Measurements from ENCODE around the gene SPEG. TPM values are rescaled to one million over a fixed set of nuclear protein-coding genes. Genes with fewer than 3 reads are reported as not detected.

The SPEG gene
- total RNA-seq, 1 experiment from 2014 or later = 16.7 TPM

GRCh38 chr2:219465659-219466561 is 31.3 kb downstream of the SPEG start:
- no TSS peak for BruUV-seq (replicated peaks)
- H3K36me3 Mint-ChIP-seq (ENCODE audit: insufficient read depth, unreplicated experiment) = no peaks in the 10 kb centered on the region

DNA sequence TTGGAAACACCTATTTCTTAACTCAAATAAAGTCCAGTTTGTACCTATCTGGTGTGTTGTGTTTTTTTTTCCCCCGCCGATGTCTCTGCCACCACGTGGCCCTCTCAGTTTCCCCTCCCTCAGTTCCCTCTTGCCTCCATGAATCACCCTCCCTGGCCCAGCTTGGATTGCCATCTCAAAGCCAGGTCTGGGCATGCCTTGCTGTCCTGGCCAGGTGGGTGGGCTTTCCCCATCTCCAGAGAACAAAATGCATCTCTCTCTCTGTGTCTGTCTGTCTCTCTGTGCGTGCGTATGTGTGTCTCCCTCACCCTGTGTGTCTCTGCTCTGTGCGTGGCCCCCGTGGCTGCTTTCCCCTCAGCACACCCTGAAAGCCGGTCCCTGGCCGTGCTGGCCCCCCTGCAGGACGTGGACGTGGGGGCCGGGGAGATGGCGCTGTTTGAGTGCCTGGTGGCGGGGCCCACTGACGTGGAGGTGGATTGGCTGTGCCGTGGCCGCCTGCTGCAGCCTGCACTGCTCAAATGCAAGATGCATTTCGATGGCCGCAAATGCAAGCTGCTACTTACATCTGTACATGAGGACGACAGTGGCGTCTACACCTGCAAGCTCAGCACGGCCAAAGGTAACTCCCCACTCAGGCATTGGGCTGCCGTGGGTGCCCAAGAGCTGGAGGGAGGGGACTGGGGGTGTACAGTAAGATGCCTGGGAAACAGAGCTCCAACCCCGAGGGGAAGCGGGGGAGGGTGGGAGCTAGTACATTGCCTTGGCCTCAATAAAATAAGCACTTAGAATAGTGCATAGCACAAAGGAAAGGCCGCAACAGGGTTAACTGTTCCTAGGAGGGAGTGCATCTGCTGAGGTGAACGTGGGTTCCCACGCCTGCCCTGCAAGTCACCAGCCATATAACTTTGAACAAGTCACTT is 32.4 kb downstream of the SPEG start:
- DNase-seq = no peak
- TF ChIP-seq, protein P1, sequence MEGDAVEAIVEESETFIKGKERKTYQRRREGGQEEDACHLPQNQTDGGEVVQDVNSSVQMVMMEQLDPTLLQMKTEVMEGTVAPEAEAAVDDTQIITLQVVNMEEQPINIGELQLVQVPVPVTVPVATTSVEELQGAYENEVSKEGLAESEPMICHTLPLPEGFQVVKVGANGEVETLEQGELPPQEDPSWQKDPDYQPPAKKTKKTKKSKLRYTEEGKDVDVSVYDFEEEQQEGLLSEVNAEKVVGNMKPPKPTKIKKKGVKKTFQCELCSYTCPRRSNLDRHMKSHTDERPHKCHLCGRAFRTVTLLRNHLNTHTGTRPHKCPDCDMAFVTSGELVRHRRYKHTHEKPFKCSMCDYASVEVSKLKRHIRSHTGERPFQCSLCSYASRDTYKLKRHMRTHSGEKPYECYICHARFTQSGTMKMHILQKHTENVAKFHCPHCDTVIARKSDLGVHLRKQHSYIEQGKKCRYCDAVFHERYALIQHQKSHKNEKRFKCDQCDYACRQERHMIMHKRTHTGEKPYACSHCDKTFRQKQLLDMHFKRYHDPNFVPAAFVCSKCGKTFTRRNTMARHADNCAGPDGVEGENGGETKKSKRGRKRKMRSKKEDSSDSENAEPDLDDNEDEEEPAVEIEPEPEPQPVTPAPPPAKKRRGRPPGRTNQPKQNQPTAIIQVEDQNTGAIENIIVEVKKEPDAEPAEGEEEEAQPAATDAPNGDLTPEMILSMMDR (IDR thresholded peaks at IDR 0.05; ENCODE audit: unreplicated experiment) = no peak
- Mint-ChIP-seq H3K36me3 (ENCODE audit: insufficient read depth, unreplicated experiment) (no peaks in the 10 kb centered on the region), H3K9me3 (ENCODE audit: low read depth, unreplicated experiment) (no peaks in the 10 kb centered on the region), H3K27me3 (ENCODE audit: unreplicated experiment) (no peaks in the 10 kb centered on the region), H3K4me1 (ENCODE audit: low read depth, unreplicated experiment) (peaks cover 13% of the 10 kb centered on the region), H3K27ac (ENCODE audit: unreplicated experiment) (no peak overlapping the region), H3K4me3 (ENCODE audit: low read depth, unreplicated experiment) (no peak overlapping the region)
- no TSS peak for BruUV-seq (replicated peaks)
- CTCF ChIA-PET = interaction anchor here (1.0 to 1.5 kb wide), 3 partner anchors 8 to 65 kb away, joined by 3 read pairs; no protein-coding TSS in a partner anchor
- intact Hi-C loops (cut with micrococcal nuclease; ENCODE audit: unreplicated experiment) = no loop called here

More at GRCh38 chr2:219465659-219466561, 31.3 kb downstream of the SPEG start:
- Mint-ChIP-seq H3K27ac (ENCODE audit: unreplicated experiment) (no peak overlapping the region), H3K4me3 (ENCODE audit: low read depth, unreplicated experiment) (no peak overlapping the region), H3K4me1 (ENCODE audit: low read depth, unreplicated experiment) (peaks cover 13% of the 10 kb centered on the region), H3K27me3 (ENCODE audit: unreplicated experiment) (no peaks in the 10 kb centered on the region), H3K9me3 (ENCODE audit: low read depth, unreplicated experiment) (no peaks in the 10 kb centered on the region)
- intact Hi-C loops (cut with micrococcal nuclease; ENCODE audit: unreplicated experiment) = no loop called here
- TF ChIP-seq, protein P1 (IDR thresholded peaks at IDR 0.05; ENCODE audit: unreplicated experiment) = no peak
- CTCF ChIA-PET = interaction anchor here (0.6 kb wide), 1 partner anchor 47 kb away, joined by 4 read pairs; no protein-coding TSS in a partner anchor
- DNase-seq = no peak

- Mint-ChIP-seq H3K27ac (ENCODE audit: unreplicated experiment) (no peak overlapping the region), H3K4me3 (ENCODE audit: low read depth, unreplicated experiment) (no peak overlapping the region), H3K27me3 (ENCODE audit: unreplicated experiment) (no peaks in the 10 kb centered on the region), H3K36me3 (ENCODE audit: insufficient read depth, unreplicated experiment) (no peaks in the 10 kb centered on the region), H3K9me3 (ENCODE audit: low read depth, unreplicated experiment) (no peaks in the 10 kb centered on the region), H3K4me1 (ENCODE audit: low read depth, unreplicated experiment) (peaks cover 13% of the 10 kb centered on the region)
- TF ChIP-seq, protein P1 (IDR thresholded peaks at IDR 0.05; ENCODE audit: unreplicated experiment) = no peak
- BruUV-seq (replicated peaks) = no TSS peak
- intact Hi-C loops (cut with micrococcal nuclease; ENCODE audit: unreplicated experiment) = no loop called here
- CTCF ChIA-PET = interaction anchor here (1.0 to 1.5 kb wide), 3 partner anchors 8 to 65 kb away, joined by 3 read pairs; no protein-coding TSS in a partner anchor
- no peak for DNase-seq
Measured at GRCh38 chr2:219467736-219468075, 33.1 kb downstream of the SPEG start.

DNA sequence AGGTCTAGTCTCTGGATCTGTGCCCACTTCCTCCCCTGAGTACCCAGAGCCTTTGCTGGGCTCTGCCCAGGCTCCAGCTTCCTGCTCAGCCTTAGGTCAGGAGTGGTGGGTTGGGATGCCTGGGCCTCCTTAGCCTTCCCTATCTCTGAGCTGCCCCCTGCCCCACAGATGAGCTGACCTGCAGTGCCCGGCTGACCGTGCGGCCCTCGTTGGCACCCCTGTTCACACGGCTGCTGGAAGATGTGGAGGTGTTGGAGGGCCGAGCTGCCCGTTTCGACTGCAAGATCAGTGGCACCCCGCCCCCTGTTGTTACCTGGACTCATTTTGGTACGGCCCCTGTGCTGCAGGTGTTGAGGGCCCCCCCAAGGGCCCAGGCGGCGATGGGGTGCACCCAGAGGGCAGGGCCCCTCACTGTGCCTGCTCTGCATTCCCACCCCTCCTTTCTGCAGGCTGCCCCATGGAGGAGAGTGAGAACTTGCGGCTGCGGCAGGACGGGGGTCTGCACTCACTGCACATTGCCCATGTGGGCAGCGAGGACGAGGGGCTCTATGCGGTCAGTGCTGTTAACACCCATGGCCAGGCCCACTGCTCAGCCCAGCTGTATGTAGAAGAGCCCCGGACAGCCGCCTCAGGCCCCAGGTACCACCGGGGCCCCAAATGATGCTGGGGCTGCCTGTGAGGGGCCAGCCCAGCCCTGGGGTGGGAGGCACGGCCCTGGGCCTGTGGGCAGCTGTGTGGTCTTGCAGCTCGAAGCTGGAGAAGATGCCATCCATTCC is 34.0 kb downstream of the SPEG start:
- DNase-seq = no peak
- CTCF ChIA-PET = interaction anchor here (0.7 to 1.5 kb wide), 4 partner anchors 8 to 66 kb away, joined by 3 read pairs; no protein-coding TSS in a partner anchor
- H3K36me3 Mint-ChIP-seq (ENCODE audit: insufficient read depth, unreplicated experiment) = no peaks in the 10 kb centered on the region
- TF ChIP-seq, protein P1 (IDR thresholded peaks at IDR 0.05; ENCODE audit: unreplicated experiment) = no peak
- no TSS peak for BruUV-seq (replicated peaks)
- H3K4me3 Mint-ChIP-seq (ENCODE audit: low read depth, unreplicated experiment) = no peak overlapping the region
- H3K27me3 Mint-ChIP-seq (ENCODE audit: unreplicated experiment) = no peaks in the 10 kb centered on the region
- intact Hi-C loops (cut with micrococcal nuclease; ENCODE audit: unreplicated experiment) = no loop called here
- H3K4me1 Mint-ChIP-seq (ENCODE audit: low read depth, unreplicated experiment) = peaks cover 13% of the 10 kb centered on the region
- H3K9me3 Mint-ChIP-seq (ENCODE audit: low read depth, unreplicated experiment) = no peaks in the 10 kb centered on the region
- no peak overlapping the region for H3K27ac Mint-ChIP-seq (ENCODE audit: unreplicated experiment)

Data from Calu3 (cell line).